Trophoblast cell (in vitro differentiated cells and primary cell): ENCODE data around the gene DAAM2.

Source experiments
- DNase-seq, 2 donors: peaks; one replicate each; pipeline ENCODE4 v3.0.0-alpha.2; 2016
- H2AFZ ChIP-seq: 2 replicates; pipeline ENCODE4 v1.6.1; 2013; ENCODE audit warnings: low read length, moderate library complexity, mild to moderate bottlenecking; ENCODE audit not compliant: insufficient read depth, poor library complexity
- H2AK5ac ChIP-seq: 2 replicates; pipeline ENCODE4 v1.6.1; 2013; ENCODE audit warnings: mild to moderate bottlenecking, low read length
- H2BK120ac ChIP-seq: 2 replicates; pipeline ENCODE4 v1.6.1; 2013; ENCODE audit warnings: low read length, mild to moderate bottlenecking, moderate library complexity; ENCODE audit not compliant: insufficient read depth, poor library complexity
- H2BK12ac ChIP-seq: 2 replicates; pipeline ENCODE4 v1.6.1; 2013; ENCODE audit warnings: mild to moderate bottlenecking, low read length, moderate library complexity
- H2BK5ac ChIP-seq: 2 replicates; pipeline ENCODE4 v1.6.1; 2013; ENCODE audit warnings: low read length, low read depth, moderate library complexity, mild to moderate bottlenecking; ENCODE audit not compliant: poor library complexity
- H3K14ac ChIP-seq: 2 replicates; pipeline ENCODE4 v1.6.1; 2013; ENCODE audit warnings: mild to moderate bottlenecking, low read length
- H3K18ac ChIP-seq: 2 replicates; pipeline ENCODE4 v1.6.1; 2013; ENCODE audit warnings: mild to moderate bottlenecking, low read length
- H3K23ac ChIP-seq: 2 replicates; pipeline ENCODE4 v1.6.1; 2013; ENCODE audit warnings: low read length
- H3K27ac ChIP-seq: 2 replicates; pipeline ENCODE4 v1.5.1; 2013; ENCODE audit warnings: low read depth, mild to moderate bottlenecking, inconsistent platforms, low read length, moderate library complexity
- H3K27me3 ChIP-seq: 2 replicates; pipeline ENCODE4 v1.6.1; 2013; ENCODE audit warnings: inconsistent platforms, mild to moderate bottlenecking, low read length, moderate library complexity; ENCODE audit not compliant: insufficient read depth
- H3K36me3 ChIP-seq, 2 experiments: 1 replicate in 1 of 2; 2 replicates in 1 of 2; pipeline ENCODE4 v1.6.1; 2013; ENCODE audit warnings: low read length in 2 of 2, mild to moderate bottlenecking in 2 of 2, moderate library complexity in 1 of 2; ENCODE audit not compliant: insufficient read depth in 2 of 2, control insufficient read depth in 1 of 2
- H3K4ac ChIP-seq: 2 replicates; pipeline ENCODE4 v1.6.1; 2013; ENCODE audit warnings: low read depth, mild to moderate bottlenecking, low read length, moderate library complexity
- H3K4me1 ChIP-seq, 2 experiments: 1 replicate in 1 of 2; 2 replicates in 1 of 2; pipeline ENCODE4 v1.6.1; 2013; ENCODE audit warnings: low read length in 2 of 2, mild to moderate bottlenecking in 2 of 2, moderate library complexity in 1 of 2; ENCODE audit not compliant: insufficient read depth in 2 of 2, control insufficient read depth in 1 of 2
- H3K4me2 ChIP-seq: 2 replicates; pipeline ENCODE4 v1.6.1; 2013; ENCODE audit warnings: inconsistent platforms, mild to moderate bottlenecking, low read length, moderate library complexity
- H3K4me3 ChIP-seq: 2 replicates; pipeline ENCODE4 v1.5.1; 2013; ENCODE audit warnings: mild to moderate bottlenecking, low read depth, low read length, inconsistent platforms
- H3K79me1 ChIP-seq: one replicate; pipeline ENCODE4 v1.6.1; 2013; ENCODE audit warnings: low read length
- H3K79me2 ChIP-seq: 2 replicates; pipeline ENCODE4 v1.6.1; 2013; ENCODE audit warnings: low read length, mild to moderate bottlenecking; ENCODE audit not compliant: control insufficient read depth, insufficient read depth, poor library complexity
- H3K9ac ChIP-seq: 2 replicates; pipeline ENCODE4 v1.6.1; 2013; ENCODE audit warnings: mild to moderate bottlenecking, low read length
- H3K9me3 ChIP-seq: 2 replicates; pipeline ENCODE4 v1.6.1; 2013; ENCODE audit warnings: low read depth, mild to moderate bottlenecking, control low read depth, inconsistent platforms, low read length; ENCODE audit not compliant: insufficient read depth
- H4K12ac ChIP-seq: 2 replicates; pipeline ENCODE4 v1.6.1; 2013; ENCODE audit warnings: low read depth, mild to moderate bottlenecking, low read length, moderate library complexity
- H4K8ac ChIP-seq: 2 replicates; pipeline ENCODE4 v1.6.1; 2013; ENCODE audit warnings: low read depth, mild to moderate bottlenecking, low read length, moderate library complexity
- H4K91ac ChIP-seq: one replicate; pipeline ENCODE4 v1.6.1; 2013; ENCODE audit warnings: low read depth, mild to moderate bottlenecking, low read length, moderate library complexity
- WGBS: extraction: QIAGEN DNeasy Blood & Tissue Kit; methylation state at CpG from one replicate; pipeline ENCODE4 v1.1.7; 2013; ENCODE audit warnings: missing lambda C conversion rate; ENCODE audit not compliant: insufficient read length, insufficient coverage; ENCODE audit errors: extremely low coverage; 5-methylcytosine and 5-hydroxymethylcytosine counted together

The DAAM2 gene

GRCh38 chr6:39891353-39891752 lies 99.2 kb downstream of the DAAM2 start:
- no CpG with 5 or more reads among the region's 6 CpGs for WGBS
- H3K27me3 ChIP-seq = no peaks in the 10 kb centered on the region

DNA sequence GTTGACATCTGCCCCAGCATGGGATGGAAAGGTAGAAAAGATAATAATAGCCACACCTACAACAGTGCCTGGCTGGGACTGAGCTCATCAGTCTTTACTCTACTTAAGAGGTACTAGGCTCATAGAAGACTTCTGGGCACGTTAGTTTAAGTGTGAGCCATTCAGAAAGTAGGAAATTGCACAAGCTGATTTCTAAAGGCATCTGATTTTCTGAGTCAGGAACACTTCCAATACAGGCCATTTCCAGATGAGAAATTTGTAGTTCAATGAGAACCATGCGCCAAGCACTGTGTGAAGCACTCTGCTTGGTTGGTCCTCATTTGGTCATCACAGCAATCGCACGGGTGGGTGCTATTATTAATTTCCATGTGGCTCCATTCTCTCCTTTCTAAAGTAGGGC lies 99.8 kb downstream of the DAAM2 start:
- WGBS = no CpG with 5 or more reads among the region's 4 CpGs
- Histone ChIP-seq H4K12ac (no peak overlapping the region), H3K36me3 (peaks cover 5% of the 10 kb centered on the region in 2 experiments), H2AFZ (no peak overlapping the region), H3K4me1 (peaks cover 12 to 14% of the 10 kb centered on the region in 2 experiments), H3K4me3 (no peak overlapping the region), H4K91ac (no peak overlapping the region), H3K18ac (no peak overlapping the region), H3K4me2 (no peak overlapping the region), H2AK5ac (no peak overlapping the region), H3K27me3 (no peaks in the 10 kb centered on the region), H3K79me2 (no peaks in the 10 kb centered on the region), H2BK120ac (no peak overlapping the region), H4K8ac (no peak overlapping the region), H2BK12ac (no peak overlapping the region), H2BK5ac (no peak overlapping the region), H3K14ac (no peak overlapping the region), H3K27ac (no peak overlapping the region), H3K79me1 (peaks cover 14% of the 10 kb centered on the region), H3K9me3 (no peaks in the 10 kb centered on the region), H3K9ac (no peak overlapping the region), H3K4ac (no peak overlapping the region), H3K23ac (no peak overlapping the region)
- no peak for DNase-seq

More at GRCh38 chr6:39891353-39891752, 99.2 kb downstream of the DAAM2 start:
- Histone ChIP-seq H3K79me1 (peaks cover 20% of the 10 kb centered on the region), H2BK5ac (no peak overlapping the region), H3K14ac (no peak overlapping the region), H3K4me1 (peaks cover 16 to 17% of the 10 kb centered on the region in 2 experiments), H3K27ac (no peak overlapping the region), H3K4ac (no peak overlapping the region), H2AK5ac (no peak overlapping the region), H4K91ac (no peak overlapping the region), H3K23ac (no peak overlapping the region), H3K9ac (no peak overlapping the region), H3K79me2 (no peaks in the 10 kb centered on the region), H3K9me3 (no peaks in the 10 kb centered on the region), H3K4me3 (no peak overlapping the region), H3K18ac (no peak overlapping the region), H3K4me2 (no peak overlapping the region), H3K36me3 (peaks cover 0 to 2% of the 10 kb centered on the region in 2 experiments), H4K8ac (no peak overlapping the region), H4K12ac (no peak overlapping the region), H2AFZ (no peak overlapping the region), H2BK120ac (no peak overlapping the region), H2BK12ac (no peak overlapping the region)
- no peak for DNase-seq

- H2BK120ac ChIP-seq = no peak overlapping the region
- peak; percentile 56 to 68 for DNase-seq
- H3K27me3 ChIP-seq = no peaks in the 10 kb centered on the region
- H3K4ac ChIP-seq = no peak overlapping the region
- H3K27ac ChIP-seq = no peak overlapping the region
- no peak overlapping the region for H3K14ac ChIP-seq
- no peaks in the 10 kb centered on the region for H3K79me2 ChIP-seq
- WGBS = no CpG with 5 or more reads among the region's 2 CpGs
- no peak overlapping the region for H2AFZ ChIP-seq
- H3K4me3 ChIP-seq = no peak overlapping the region
- H4K8ac ChIP-seq = no peak overlapping the region
- H3K9ac ChIP-seq = no peak overlapping the region
- no peak overlapping the region for H3K4me2 ChIP-seq
- no peak overlapping the region for H2AK5ac ChIP-seq
- peaks cover 7 to 10% of the 10 kb centered on the region in 2 experiments for H3K4me1 ChIP-seq
- H4K12ac ChIP-seq = no peak overlapping the region
- peaks cover 5% of the 10 kb centered on the region in 2 experiments for H3K36me3 ChIP-seq
- H4K91ac ChIP-seq = no peak overlapping the region
- no peak overlapping the region for H3K18ac ChIP-seq
- H3K9me3 ChIP-seq = no peaks in the 10 kb centered on the region
- no peak overlapping the region for H3K23ac ChIP-seq
- no peak overlapping the region for H2BK5ac ChIP-seq
- H3K79me1 ChIP-seq = peaks cover 8% of the 10 kb centered on the region
- H2BK12ac ChIP-seq = no peak overlapping the region
These were observed 100.4 kb downstream of the DAAM2 start for GRCh38 chr6:39892490-39893129.

DNA sequence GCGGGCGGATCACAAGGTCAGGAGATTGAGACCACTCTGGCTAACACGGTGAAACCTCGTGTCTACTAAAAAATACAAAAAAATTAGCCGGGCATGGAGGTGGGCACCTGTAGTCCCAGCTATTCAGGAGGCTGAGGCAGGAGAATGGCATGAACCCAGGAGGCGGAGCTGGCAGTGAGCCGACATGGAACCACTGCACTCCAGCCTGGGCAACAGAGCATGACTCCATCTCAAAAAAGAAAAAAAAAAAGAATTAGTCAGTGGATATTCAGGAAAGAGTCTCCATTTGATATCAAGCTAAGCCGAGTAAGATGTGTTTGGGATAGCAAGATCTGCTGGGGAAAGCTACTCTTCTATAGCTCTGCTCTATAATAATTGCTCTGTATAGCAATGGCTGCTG lies 101.1 kb downstream of the DAAM2 start:
- Histone ChIP-seq H4K91ac (no peak overlapping the region), H3K4ac (no peak overlapping the region), H2BK120ac (no peak overlapping the region), H3K18ac (no peak overlapping the region), H3K4me3 (no peak overlapping the region), H4K8ac (no peak overlapping the region), H3K9ac (no peak overlapping the region), H3K79me1 (peaks cover 4% of the 10 kb centered on the region), H3K23ac (no peak overlapping the region), H3K27me3 (no peaks in the 10 kb centered on the region), H2BK5ac (no peak overlapping the region), H3K36me3 (peaks cover 5% of the 10 kb centered on the region in 2 experiments), H2AFZ (no peak overlapping the region), H3K14ac (no peak overlapping the region), H4K12ac (no peak overlapping the region), H3K9me3 (no peaks in the 10 kb centered on the region), H2BK12ac (no peak overlapping the region), H3K4me1 (peaks cover 4% of the 10 kb centered on the region in 2 experiments), H3K4me2 (no peak overlapping the region), H2AK5ac (no peak overlapping the region), H3K79me2 (no peaks in the 10 kb centered on the region), H3K27ac (no peak overlapping the region)
- DNase-seq = no peak
- no CpG with 5 or more reads among the region's 8 CpGs for WGBS
